Measurements from ENCODE around the gene PRX.

- TF ChIP-seq EZH2 (IDR thresholded peaks at IDR 0.05; ENCODE audit: insufficient read depth, poor library complexity, severe bottlenecking) (no peak), EZH2phosphoT487 (IDR thresholded peaks at IDR 0.05; ENCODE audit: insufficient read depth, low read depth) (no peak)
Observed at GRCh38 chr19:40416918-40417642, 3.9 kb upstream of the PRX start.
